ENCODE results near the gene POLE. TPM values are rescaled to one million over a fixed set of nuclear protein-coding genes. Genes with fewer than 3 reads are reported as not detected.

Gene POLE
- total RNA-seq, 1 donor from 2014 or later: 44.7 TPM

DNA sequence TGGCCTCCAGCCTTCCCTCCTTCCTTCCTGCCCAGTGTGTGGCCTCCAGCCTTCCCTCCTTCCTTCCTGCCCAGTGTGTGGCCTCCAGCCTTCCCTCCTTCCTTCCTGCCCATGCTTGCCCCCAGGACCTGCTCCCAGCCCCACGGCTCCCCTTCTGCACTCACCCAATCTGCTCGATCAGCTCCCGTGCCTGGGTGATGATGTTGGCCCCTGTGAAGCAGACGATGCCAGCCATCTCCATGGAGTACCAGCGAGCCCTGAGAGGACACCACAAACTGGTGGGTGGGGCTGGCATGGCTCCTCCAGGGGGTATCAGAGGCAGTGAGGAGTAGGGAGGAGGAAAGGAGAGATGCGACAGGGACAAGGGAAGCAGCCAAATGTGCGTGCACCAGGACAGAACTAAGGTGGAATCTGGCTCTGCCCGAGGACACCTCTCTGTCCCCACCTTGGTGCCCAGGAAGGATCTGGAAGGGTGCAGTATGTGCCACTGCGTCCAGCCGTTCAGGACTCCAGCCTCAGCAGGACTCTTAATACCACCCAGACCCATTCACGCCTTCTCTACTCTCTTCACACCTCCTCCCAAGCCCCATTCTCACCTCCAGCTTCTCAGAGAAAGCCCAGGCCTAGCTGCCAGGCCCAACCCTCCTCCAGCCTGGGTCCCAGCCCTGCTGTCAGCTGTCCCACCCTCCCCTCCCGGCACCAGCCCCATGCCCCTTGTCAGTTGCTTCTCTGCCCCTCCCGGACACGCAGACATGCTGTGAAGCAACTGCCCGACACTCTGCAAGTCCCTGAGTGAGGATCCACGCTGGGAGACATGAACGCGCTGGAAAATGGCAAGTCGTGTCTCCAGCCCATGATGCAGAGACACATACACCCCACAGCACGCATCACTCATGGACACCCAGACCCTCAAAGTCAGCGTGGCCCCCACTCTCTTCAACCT lies 22.7 kb downstream of the POLE start:
- Mint-ChIP-seq H3K4me1 (ENCODE audit: low read depth) (no peaks in the 10 kb centered on the region), H3K36me3 (ENCODE audit: low read depth) (peaks cover 57% of the 10 kb centered on the region), H3K27ac (ENCODE audit: unreplicated experiment) (no peak overlapping the region), H3K27me3 (ENCODE audit: low read depth) (no peaks in the 10 kb centered on the region), H3K4me3 (ENCODE audit: unreplicated experiment) (no peak overlapping the region), H3K9me3 (ENCODE audit: low read depth) (no peaks in the 10 kb centered on the region)
- TF ChIP-seq, protein P1, sequence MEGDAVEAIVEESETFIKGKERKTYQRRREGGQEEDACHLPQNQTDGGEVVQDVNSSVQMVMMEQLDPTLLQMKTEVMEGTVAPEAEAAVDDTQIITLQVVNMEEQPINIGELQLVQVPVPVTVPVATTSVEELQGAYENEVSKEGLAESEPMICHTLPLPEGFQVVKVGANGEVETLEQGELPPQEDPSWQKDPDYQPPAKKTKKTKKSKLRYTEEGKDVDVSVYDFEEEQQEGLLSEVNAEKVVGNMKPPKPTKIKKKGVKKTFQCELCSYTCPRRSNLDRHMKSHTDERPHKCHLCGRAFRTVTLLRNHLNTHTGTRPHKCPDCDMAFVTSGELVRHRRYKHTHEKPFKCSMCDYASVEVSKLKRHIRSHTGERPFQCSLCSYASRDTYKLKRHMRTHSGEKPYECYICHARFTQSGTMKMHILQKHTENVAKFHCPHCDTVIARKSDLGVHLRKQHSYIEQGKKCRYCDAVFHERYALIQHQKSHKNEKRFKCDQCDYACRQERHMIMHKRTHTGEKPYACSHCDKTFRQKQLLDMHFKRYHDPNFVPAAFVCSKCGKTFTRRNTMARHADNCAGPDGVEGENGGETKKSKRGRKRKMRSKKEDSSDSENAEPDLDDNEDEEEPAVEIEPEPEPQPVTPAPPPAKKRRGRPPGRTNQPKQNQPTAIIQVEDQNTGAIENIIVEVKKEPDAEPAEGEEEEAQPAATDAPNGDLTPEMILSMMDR (IDR thresholded peaks at IDR 0.05): no peak
- DNase-seq (ENCODE audit: low spot score): peak; percentile 88

DNA sequence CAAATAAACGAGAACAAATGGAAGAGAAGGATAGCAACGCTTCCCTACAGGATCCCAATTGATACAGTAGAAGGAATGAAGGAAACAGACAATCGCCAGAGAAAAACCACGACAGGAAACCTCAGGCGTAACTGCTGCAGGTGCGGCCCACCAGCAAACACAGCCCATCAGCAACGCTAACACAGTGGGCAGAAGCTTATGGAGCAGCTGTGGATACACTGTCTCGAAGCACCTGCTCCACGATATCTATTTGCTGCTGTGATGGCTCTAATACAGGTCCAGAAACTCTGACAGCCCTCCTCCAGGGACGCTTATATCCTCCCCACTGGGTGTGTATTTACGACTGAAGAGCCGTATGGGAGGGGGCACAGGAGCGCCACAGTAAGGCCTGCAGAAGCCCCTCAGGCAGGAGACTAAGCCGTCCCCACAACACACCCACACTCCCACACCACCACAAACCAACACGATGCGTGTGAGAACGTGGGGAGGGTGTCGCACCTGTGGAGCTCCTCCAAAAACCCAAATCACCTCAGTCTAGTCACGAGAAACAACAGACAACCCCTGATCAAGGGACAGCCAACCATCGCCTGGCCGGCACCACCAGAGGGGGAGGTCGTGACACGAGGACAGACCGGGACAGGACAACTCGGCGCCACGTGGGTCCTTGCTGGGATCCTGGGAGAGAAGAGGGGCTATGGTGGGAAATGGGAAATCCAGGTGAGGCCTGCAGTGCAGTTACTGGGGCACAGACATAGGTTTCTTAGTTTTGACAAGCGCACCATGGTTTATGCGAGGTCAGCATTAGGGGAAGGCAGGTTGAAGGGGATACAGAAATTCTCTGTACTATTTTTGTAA lies 24.0 kb downstream of the POLE start:
- peaks cover 56% of the 10 kb centered on the region for H3K36me3 Mint-ChIP-seq (ENCODE audit: low read depth)
- H3K27ac Mint-ChIP-seq (ENCODE audit: unreplicated experiment): no peak overlapping the region
- DNase-seq (ENCODE audit: low spot score): peak; percentile 89
- H3K4me3 Mint-ChIP-seq (ENCODE audit: unreplicated experiment): no peak overlapping the region
- TF ChIP-seq, protein P1 (IDR thresholded peaks at IDR 0.05): no peak
- H3K4me1 Mint-ChIP-seq (ENCODE audit: low read depth): no peaks in the 10 kb centered on the region
- H3K9me3 Mint-ChIP-seq (ENCODE audit: low read depth): no peaks in the 10 kb centered on the region
- H3K27me3 Mint-ChIP-seq (ENCODE audit: low read depth): no peaks in the 10 kb centered on the region

DNA sequence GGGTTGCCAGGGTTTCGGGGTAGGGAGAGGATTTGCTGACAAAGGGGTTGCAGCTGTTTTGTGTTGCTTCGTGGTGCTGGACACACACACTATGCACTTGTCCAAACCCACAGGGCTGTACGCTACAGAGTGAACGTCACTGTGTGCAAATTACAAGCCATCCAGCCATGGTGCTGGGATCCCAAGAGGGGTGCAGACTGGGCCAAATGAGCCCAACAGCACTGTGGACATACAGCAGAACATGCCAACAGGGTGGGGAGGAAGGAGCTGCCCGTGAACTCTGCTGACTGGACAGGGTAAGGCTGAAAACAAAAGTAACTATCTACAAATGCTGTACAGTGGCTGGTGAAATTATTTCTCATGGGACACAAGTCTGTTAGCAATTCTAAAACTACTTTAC lies 25.2 kb downstream of the POLE start:
- peak; percentile 43 for DNase-seq (ENCODE audit: low spot score)
- Mint-ChIP-seq H3K4me1 (ENCODE audit: low read depth) (no peaks in the 10 kb centered on the region), H3K4me3 (ENCODE audit: unreplicated experiment) (no peak overlapping the region), H3K27me3 (ENCODE audit: low read depth) (no peaks in the 10 kb centered on the region), H3K9me3 (ENCODE audit: low read depth) (no peaks in the 10 kb centered on the region), H3K27ac (ENCODE audit: unreplicated experiment) (no peak overlapping the region), H3K36me3 (ENCODE audit: low read depth) (peaks cover 59% of the 10 kb centered on the region)
- TF ChIP-seq, protein P1 (IDR thresholded peaks at IDR 0.05): no peak

DNA sequence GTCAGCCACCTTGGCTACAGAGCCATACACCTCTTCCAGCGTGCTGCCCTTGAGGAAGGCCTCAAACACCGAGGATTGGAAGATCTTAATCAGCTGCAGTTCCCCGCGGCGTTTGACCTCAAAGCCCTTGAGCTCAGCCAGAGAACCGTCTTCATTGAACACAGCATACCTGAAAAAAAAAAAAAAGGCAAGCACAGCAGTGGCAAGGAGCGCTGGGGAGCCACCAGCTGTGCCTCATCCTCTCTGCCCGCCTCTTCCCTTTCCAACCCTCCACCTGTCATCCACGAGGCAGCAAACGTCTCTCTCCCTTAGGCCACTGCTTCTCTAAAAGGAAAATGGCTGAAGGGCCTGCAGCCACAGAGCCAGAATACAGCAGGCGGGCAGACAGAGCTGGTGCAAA lies 26.1 kb downstream of the POLE start:
- Mint-ChIP-seq H3K4me3 (ENCODE audit: unreplicated experiment) (no peak overlapping the region), H3K9me3 (ENCODE audit: low read depth) (no peaks in the 10 kb centered on the region), H3K4me1 (ENCODE audit: low read depth) (no peaks in the 10 kb centered on the region), H3K36me3 (ENCODE audit: low read depth) (peaks cover 56% of the 10 kb centered on the region), H3K27me3 (ENCODE audit: low read depth) (no peaks in the 10 kb centered on the region), H3K27ac (ENCODE audit: unreplicated experiment) (no peak overlapping the region)
- DNase-seq (ENCODE audit: low spot score): peak; percentile 39
- TF ChIP-seq, protein P1 (IDR thresholded peaks at IDR 0.05): no peak

DNA sequence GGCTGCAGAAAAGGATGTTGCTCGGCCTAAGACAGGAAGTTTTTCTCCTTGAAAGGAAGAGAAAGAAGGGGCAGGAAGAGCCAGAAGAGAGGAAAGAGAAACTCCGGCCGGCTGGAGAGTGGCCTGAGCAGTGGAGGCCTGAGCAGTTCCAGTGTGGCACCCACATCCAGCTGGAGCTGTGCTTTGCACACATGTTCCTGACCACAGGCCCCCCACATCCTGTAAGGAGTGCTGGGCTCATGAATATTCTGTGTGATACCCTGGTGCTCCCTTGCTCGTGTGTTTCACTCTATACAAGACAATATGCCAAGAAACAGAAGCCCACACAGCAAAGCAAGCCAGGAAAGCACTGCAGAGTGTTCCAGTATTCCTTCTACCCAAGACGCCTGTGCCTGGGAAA lies 27.1 kb downstream of the POLE start:
- Mint-ChIP-seq H3K36me3 (ENCODE audit: low read depth) (peaks cover 47% of the 10 kb centered on the region), H3K9me3 (ENCODE audit: low read depth) (no peaks in the 10 kb centered on the region), H3K4me3 (ENCODE audit: unreplicated experiment) (no peak overlapping the region)

More for the DNA sequence above, 27.1 kb downstream of the POLE start:
- TF ChIP-seq, protein P1 (IDR thresholded peaks at IDR 0.05): no peak
- DNase-seq (ENCODE audit: low spot score): peak; percentile 26
- H3K27me3 Mint-ChIP-seq (ENCODE audit: low read depth): no peaks in the 10 kb centered on the region
- H3K27ac Mint-ChIP-seq (ENCODE audit: unreplicated experiment): no peak overlapping the region
- H3K4me1 Mint-ChIP-seq (ENCODE audit: low read depth): no peaks in the 10 kb centered on the region

Data from chondrocyte (in vitro differentiated cells).